DMS153 treated with DMSO at 0.1 percent for 48 hours (cell line): ENCODE data around the gene SEC14L6.

Source experiments
- DNase-seq: peaks from one replicate; lab custom pipeline; 2025; ENCODE audit not compliant: unreplicated experiment; lab: John Stamatoyannopoulos, UW

The SEC14L6 gene

DNA sequence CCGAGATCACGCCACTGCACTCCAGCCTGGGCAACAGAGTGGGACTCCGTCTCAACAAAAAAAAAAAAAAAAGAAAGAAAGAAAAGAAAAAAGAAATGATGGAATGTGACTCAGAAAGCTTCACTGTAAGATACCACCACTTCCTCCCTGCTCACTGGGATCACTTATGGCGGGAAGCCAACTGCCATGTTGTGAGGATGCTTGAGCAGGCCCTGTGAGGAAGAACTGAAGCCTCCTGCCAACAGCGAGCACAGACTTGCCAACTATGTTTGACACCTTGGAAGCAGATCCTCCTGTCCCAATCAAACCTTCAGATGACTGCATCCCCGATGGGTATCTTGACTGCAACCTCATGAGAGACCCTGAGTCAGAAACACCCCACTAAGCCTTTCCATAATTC lies 8.3 kb downstream of the SEC14L6 start:
- DNase-seq = no peak

DNA sequence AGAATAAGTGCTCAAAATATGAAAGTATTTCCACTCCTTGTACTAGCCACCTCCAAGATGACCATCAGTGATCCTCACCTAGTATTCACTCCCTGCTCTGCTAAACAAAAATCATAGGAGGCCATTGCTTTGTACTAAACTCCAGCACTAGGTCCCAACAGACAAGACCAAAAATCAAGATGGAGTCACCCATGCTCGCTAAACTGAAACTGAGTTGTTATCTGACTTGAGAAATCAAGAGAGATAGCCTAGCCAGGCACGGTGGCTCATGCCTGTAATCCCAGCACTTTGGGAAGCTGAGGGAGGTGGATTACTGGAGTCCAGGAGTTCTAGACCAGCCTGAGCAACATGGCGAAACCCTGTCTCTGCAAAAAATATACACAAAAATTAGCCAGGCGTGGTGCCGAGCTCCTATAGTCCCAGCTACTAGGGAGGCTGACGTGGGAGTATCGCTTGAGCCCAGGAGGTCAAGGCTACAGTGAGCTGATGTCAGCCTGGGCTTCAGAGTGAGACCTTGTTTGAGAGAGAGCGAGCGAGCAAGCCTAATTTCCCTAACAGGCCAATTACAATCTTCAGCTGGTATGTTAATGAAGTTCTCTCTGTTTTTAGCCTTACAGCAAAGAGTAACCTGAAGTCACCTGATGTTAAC lies 9.3 kb downstream of the SEC14L6 start:
- DNase-seq = no peak

- no peak for DNase-seq
Observed at GRCh38 chr22:30535182-30535581, 11.4 kb downstream of the SEC14L6 start.

GRCh38 chr22:30531651-30532608 lies 14.6 kb downstream of the SEC14L6 start:
- DNase-seq = no peak

GRCh38 chr22:30526656-30527055 lies 19.9 kb downstream of the SEC14L6 start:
- no peak for DNase-seq

GRCh38 chr22:30523646-30524489 lies 22.7 kb downstream of the SEC14L6 start:
- DNase-seq = no peak

DNA sequence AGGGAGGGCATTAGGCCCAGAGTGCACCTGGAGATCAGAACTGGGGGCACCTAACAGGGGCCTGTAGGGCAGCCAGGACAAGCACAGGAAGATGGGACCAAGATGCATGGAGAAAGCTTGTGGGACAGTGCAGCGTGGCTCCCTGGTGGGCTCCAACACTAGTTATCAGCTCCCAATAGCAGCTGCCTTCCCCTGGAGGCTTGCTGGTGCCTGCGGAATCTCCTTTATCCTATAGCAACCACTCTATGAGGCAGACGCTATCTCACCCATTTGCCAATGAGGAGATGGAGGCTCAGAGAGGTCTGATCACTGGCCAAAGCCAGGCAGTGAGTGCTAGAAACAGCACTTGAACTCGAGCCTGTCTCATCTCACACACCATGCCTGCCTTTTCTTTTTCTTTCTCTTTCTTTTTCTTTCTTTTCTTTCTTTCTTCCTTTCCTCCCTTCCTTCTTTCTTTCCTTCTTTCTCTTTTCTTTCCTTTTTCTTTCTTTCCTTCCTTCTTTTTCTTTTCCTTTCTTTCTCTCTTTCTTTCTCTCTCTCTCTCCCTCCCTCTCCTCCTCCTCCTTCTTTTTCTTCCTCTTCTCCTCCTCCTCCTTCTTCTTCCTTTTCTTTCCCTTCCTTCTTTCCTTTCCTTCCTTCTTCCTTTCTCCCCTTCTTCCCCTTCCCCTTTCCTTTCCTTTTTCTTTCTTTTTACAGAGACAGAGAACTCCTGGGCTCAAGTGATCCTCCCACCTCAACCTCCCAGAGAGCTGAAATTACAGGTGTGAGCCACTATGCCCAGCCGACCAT lies 25.0 kb downstream of the SEC14L6 start:
- DNase-seq = no peak

GRCh38 chr22:30519842-30520425 lies 26.6 kb downstream of the SEC14L6 start:
- DNase-seq = no peak

DNA sequence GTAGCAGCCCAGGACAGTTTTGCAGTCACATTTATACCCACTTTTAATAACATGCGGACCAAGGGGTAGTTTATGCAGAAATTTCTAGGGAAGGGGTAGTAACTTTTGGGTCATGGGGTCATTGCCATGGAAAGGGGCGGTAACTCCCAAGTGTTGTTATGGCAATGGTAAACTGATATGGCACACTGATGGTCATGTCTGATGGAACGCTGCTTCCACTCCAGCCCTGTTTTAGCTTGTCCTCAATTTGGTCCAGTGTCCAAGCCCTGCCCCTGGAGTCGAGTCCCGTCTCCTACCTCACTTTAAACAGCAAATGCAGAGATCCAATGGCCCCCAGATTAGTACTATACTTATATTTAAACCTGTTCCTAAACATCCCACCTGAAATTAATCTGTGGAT lies 29.8 kb downstream of the SEC14L6 start:
- DNase-seq = no peak

- DNase-seq = no peak
Observed at GRCh38 chr22:30516273-30516672, 30.3 kb downstream of the SEC14L6 start.

- DNase-seq = no peak
Observed at GRCh38 chr22:30514252-30514651, 32.3 kb downstream of the SEC14L6 start.

GRCh38 chr22:30513462-30513861 lies 33.1 kb downstream of the SEC14L6 start:
- DNase-seq = no peak

DNA sequence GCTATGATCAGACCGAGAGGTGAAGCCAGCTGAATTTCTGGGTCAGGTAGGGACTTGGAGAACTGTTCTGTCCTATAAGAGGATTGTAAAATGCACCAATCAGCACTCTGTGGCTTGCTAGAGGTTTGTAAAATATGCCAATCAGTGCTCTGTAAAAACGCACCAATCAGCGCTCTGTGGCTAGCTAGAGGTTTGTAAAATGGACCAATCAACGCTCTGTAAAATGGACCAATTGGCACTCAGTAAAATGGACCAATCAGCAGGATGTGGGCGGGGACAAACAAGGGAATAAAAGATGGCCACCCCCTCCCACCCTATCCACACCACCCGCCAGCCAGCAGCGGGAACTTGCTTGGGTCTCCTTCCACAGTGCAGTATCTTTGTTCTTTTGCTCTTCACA lies 34.6 kb downstream of the SEC14L6 start:
- DNase-seq = no peak

DNA sequence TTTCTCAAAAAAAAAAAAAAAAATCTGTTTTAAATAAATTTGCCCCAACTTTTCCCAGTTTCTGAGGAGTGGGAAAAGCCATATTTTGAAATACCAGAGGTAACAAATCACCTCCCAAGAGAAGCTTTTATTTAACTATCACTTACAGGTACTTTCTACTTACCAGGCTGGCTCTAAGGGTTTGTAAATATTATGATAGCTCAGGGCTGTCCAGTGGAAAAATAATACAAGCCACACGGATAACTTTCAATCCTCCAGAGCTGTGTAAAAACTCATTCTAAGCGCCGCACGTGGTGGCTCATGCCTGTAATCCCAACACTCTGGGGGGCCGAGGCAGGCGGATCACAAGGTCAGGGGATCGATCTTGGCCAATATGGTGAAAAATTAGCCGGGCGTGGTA lies 35.4 kb downstream of the SEC14L6 start:
- DNase-seq = no peak

GRCh38 chr22:30508216-30508615 lies 38.3 kb downstream of the SEC14L6 start:
- DNase-seq = no peak

DNA sequence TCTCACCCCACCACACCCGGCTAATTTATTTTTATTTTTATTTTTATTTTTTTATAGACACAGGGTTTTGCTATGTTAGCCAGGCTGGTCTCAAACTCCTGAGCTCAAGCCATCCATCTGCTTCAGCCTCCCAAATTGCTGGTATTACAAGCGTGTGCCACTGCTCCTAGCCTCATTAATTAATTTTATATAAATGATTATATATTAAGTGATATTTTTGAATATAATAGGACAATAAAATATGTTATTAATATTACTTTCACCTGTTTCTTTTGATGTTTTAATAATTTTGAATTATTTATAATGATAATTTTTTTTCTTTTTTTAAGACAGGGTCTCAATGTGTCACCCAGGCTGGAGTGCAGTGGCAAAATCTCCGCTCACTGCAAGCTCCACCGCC lies 38.9 kb downstream of the SEC14L6 start:
- no peak for DNase-seq

GRCh38 chr22:30506507-30506968 lies 40.0 kb downstream of the SEC14L6 start:
- DNase-seq = no peak

DNA sequence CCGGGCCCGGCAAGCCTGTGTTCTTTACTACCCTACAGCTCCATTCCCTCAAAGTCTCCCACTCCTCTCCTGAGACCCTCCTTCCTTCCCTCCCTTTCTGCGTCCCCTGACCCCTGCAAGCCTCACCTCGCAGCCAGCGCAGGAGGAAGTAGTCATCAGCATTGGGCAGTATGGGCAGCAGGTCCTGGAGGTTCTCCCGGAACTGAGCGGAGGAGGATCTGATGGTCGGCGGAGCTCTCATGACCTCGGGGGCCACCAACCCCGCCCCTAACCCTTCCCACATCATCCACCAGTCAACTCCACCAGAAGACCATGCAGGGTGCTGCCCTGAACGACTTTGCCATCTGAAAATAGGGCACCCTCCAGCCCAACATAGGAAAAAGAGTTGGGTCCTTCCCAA lies 43.0 kb downstream of the SEC14L6 start:
- DNase-seq = no peak

DNA sequence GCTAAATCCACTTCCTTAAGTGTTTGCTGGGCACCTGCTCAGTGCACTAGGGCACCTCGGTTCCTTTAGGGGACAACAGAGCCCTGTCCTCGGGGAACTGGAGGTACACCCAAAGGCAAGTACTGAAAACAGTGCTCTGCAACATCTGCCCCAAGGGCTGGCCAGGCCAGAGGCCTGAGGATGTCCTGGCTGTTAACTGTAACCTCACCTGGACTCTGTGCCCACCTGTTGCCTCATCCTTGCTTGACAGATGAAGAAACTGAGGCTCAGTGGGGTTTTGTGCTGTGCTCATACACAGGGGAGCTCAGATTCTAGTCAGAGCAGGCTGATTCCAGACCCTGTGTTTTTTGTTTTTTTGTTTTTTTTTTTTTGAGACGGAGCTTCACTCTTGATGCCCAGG lies 43.6 kb downstream of the SEC14L6 start:
- no peak for DNase-seq

GRCh38 chr22:30502153-30502552 lies 44.4 kb downstream of the SEC14L6 start:
- no peak for DNase-seq
